Panc1 (cell line): Measurements from ENCODE around the gene JAK2.

Source experiments
- POLR2AphosphoS5 ChIP-seq: IDR thresholded peaks from 2 replicates; pipeline ENCODE4 v1.6.1; 2012; ENCODE audit warnings: mild to moderate bottlenecking, low read depth, low read length, moderate library complexity
- TF ChIP-seq, protein P1 (sequence below): fragments of 450-650 bp; IDR thresholded peaks from 2 replicates; pipeline ENCODE4 v1.5.1; 2017; ENCODE audit warnings: mild to moderate bottlenecking

DNA sequence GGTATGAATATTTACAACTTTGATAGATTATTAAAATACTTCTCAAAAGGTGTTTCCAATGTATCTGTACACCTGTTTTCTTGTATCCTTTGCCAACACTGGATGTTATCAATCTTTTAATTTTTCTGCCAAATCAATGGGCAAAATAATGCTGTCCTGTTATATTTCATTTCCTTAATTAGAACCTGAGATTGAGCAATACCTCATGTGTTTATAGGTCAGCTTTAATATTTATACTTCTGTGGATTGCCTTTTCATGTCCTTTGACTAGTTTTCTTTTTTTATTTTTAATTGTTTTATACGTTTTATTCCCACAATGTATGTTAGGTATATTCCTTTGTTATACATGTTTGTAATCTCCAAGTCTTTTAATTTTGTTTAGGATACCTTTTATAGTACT lies 77.6 kb downstream of the JAK2 start:
- no peak for TF ChIP-seq POLR2AphosphoS5
- TF ChIP-seq, protein P1, sequence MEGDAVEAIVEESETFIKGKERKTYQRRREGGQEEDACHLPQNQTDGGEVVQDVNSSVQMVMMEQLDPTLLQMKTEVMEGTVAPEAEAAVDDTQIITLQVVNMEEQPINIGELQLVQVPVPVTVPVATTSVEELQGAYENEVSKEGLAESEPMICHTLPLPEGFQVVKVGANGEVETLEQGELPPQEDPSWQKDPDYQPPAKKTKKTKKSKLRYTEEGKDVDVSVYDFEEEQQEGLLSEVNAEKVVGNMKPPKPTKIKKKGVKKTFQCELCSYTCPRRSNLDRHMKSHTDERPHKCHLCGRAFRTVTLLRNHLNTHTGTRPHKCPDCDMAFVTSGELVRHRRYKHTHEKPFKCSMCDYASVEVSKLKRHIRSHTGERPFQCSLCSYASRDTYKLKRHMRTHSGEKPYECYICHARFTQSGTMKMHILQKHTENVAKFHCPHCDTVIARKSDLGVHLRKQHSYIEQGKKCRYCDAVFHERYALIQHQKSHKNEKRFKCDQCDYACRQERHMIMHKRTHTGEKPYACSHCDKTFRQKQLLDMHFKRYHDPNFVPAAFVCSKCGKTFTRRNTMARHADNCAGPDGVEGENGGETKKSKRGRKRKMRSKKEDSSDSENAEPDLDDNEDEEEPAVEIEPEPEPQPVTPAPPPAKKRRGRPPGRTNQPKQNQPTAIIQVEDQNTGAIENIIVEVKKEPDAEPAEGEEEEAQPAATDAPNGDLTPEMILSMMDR = no peak
